Natural killer cell treated with Interleukin-12 subunit alpha and Interleukin-12 subunit beta and Interleukin-15 and Interleukin-18, amount 100 ng/mL, for 72 hours (primary cell): ENCODE measurements around the gene ACTN1. TPM values are rescaled to one million over a fixed set of nuclear protein-coding genes. Genes with fewer than 3 reads are reported as not detected.

Experiments
- ATAC-seq, 2 donors: fragments of 150-1000 bp; cut with Tn5 transposase in 1 of 2; sonication (Bioruptor Pico), chemical (Tn5 transposase) in 1 of 2; 2 replicates each; pipeline ENCODE4 v1.10.0; 2021
- DNase-seq: peaks from one replicate; pipeline ENCODE4 v3.0.0; 2022; ENCODE audit warnings: low spot score
- H3K27ac Mint-ChIP-seq, 2 donors: 1 replicate in 1 of 2; 2 replicates in 1 of 2; pipeline ENCODE4 v1.8.0; 2022; ENCODE audit warnings: mixed read lengths in 2 of 2, mild to moderate bottlenecking in 1 of 2, moderate library complexity in 1 of 2
- H3K27me3 Mint-ChIP-seq, 2 donors: 1 replicate in 1 of 2; 2 replicates in 1 of 2; pipeline ENCODE4 v1.8.0; 2022; ENCODE audit warnings: mixed read lengths in 2 of 2
- H3K36me3 Mint-ChIP-seq: one replicate; pipeline ENCODE4 v1.8.0; 2022; ENCODE audit warnings: mixed read lengths
- H3K4me1 Mint-ChIP-seq, 2 donors: 1 replicate in 1 of 2; 2 replicates in 1 of 2; pipeline ENCODE4 v1.8.0; 2022; ENCODE audit warnings: low read depth in 2 of 2, mixed read lengths in 2 of 2, mild to moderate bottlenecking in 1 of 2
- H3K4me3 Mint-ChIP-seq: one replicate; pipeline ENCODE4 v1.8.0; 2022; ENCODE audit warnings: mixed read lengths
- H3K9me3 Mint-ChIP-seq: 2 replicates; pipeline ENCODE4 v1.8.0; 2022; ENCODE audit warnings: mixed read lengths
- total RNA-seq, 2 donors: library from RNA; stranded (reverse); gene quantifications; one replicate each; pipeline ENCODE4 v1.2.3, GENCODE V29; 2022

ACTN1 gene
- total RNA-seq, 2 donors from 2014 or later = 40.1 to 124 TPM

DNA sequence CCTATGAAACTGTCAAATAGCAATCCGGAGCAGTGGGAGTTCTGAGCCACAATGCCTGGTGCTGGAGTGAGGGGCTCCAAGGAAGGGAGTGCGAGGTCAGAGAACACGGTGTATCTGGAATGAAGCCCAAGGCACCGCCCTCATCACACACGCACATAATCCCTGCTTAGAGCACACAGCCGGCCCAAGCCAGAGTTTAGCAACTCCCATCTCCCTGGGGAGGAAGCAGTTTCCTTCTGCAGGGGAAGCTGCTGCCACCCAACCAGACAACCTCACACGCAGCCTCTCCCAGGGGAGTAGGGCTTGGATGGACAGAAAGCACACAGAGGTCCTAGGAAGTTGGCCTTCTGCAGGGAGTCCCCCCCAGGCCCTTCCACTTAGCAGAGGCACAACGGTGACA, 31.3 kb downstream of the ACTN1 start:
- no peaks in the 10 kb centered on the region for H3K27me3 Mint-ChIP-seq
- no peak for ATAC-seq
- H3K4me1 Mint-ChIP-seq = peaks cover 3 to 13% of the 10 kb centered on the region in 2 donors
- no peaks in the 10 kb centered on the region for H3K36me3 Mint-ChIP-seq
- H3K4me3 Mint-ChIP-seq = no peak overlapping the region
- no peaks in the 10 kb centered on the region for H3K9me3 Mint-ChIP-seq
- DNase-seq = no peak
- H3K27ac Mint-ChIP-seq = no peak overlapping the region

DNA sequence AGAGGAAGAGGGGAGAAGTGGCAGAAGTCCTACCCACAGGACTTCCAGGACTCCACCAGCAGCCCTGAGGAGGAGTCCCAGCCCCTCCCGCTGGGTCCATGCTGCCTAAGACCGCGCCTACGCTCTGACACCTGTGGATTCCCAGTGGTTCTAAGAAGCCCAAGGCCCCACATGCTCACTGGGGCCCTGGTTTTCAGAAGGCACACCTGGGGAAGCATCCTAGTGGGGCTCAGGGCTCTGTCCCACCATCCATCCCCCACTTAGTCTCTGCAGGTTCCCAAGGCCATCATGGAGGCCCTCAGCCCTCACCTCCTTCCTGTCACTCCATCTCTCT, 32.6 kb downstream of the ACTN1 start:
- no peaks in the 10 kb centered on the region for H3K36me3 Mint-ChIP-seq
- no peak overlapping the region for H3K4me3 Mint-ChIP-seq
- no peak overlapping the region for H3K27ac Mint-ChIP-seq
- no peaks in the 10 kb centered on the region for H3K27me3 Mint-ChIP-seq
- ATAC-seq = no peak
- H3K4me1 Mint-ChIP-seq = peaks cover 3 to 13% of the 10 kb centered on the region in 2 donors
- no peak for DNase-seq
- H3K9me3 Mint-ChIP-seq = no peaks in the 10 kb centered on the region

DNA sequence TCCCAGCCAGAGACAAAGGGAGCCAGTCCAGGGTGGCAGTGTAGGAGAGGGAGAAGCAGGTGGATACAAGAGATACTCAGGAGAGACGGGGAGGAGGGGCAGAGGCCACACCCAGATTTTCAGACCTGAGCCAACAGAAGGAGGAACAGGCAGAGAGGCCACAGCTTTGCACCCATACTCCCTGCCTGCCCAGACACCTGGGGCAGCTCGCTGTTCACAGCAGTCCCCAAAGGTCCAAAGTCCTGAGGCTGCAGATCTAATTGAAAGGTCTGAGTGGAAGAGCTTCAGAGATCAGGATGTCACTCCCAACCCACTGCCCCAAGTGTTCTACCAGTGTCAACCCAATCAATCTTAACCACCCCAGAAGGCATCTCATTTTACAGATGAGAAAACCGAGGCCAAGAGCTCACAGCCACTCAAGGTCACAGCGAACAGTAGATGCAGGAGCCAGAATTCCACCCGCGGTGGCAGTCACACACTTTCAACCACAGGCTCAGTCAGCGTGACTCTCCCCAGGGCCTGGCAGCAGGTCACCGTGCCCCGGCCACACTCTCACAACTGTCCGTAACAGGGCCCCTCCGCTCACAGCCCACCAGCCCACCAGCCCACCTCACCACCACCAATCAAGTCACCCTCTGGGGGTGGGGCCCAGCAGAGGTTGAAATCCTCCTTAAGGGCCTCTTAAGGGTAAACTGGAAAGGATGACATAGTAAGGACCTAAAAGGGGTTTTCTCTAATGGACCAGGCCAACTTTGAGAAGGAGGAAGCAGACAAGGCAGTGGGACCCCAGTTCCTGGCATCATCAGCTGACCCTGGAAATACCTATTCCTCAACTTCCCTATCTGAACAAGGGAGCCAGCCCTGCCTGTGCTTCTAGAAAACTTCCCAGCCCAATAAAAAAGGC, 33.3 kb downstream of the ACTN1 start:
- Mint-ChIP-seq H3K9me3 (no peaks in the 10 kb centered on the region), H3K4me1 (peaks cover 3 to 13% of the 10 kb centered on the region in 2 donors), H3K4me3 (no peak overlapping the region), H3K36me3 (no peaks in the 10 kb centered on the region), H3K27ac (peak overlapping the region in 1 of 2 donors; percentile 1), H3K27me3 (no peaks in the 10 kb centered on the region)
- no peak for DNase-seq
- peak in 1 of 2 donors; percentile 10 for ATAC-seq

DNA sequence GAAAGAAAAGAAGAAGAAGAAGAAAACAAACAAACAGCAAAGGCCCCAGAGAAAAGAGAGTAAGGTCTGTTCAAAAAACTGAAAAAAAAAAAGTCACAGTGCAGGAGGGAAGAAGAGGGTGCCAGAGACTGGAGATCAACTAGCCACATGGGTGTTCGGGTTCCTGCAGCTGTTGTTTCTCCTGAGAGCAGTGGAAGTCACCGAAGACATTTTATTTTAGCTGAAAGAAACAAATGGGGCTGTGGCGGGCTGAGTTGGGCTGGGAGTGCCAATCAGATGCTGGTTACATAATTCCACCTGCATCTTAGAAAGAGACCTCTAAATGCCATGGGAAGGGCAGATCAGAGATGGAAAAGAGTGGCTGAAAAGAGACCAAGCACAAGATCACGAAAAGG, 33.9 kb downstream of the ACTN1 start:
- Mint-ChIP-seq H3K36me3 (no peaks in the 10 kb centered on the region), H3K27ac (peak overlapping the region in 1 of 2 donors; percentile 1), H3K9me3 (no peaks in the 10 kb centered on the region), H3K27me3 (no peaks in the 10 kb centered on the region), H3K4me1 (peaks cover 3 to 13% of the 10 kb centered on the region in 2 donors), H3K4me3 (no peak overlapping the region)
- ATAC-seq (no peak), DNase-seq (no peak)

DNA sequence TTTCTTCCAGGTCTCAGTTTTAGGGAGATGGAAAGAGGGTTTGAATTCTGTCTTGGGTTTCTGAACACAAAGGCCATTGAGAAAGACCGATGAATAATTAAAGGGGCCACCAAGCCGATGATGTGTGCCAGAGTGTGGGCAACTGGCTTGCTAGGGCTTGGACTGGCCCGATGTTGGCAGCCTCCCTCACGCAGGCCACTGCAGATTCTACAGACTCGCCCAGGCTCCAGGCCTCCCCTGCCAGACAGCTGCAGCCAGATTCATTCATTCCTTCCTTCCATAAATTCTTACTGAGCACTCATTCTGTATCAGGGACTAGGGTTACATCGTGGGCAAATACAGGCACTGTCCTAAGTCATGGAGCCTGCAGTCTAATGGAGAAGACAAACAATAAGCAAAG, 34.9 kb downstream of the ACTN1 start:
- Mint-ChIP-seq H3K27me3 (no peaks in the 10 kb centered on the region), H3K4me1 (peaks cover 3 to 7% of the 10 kb centered on the region in 2 donors), H3K27ac (no peak overlapping the region), H3K4me3 (no peak overlapping the region), H3K36me3 (no peaks in the 10 kb centered on the region), H3K9me3 (no peaks in the 10 kb centered on the region)
- ATAC-seq (no peak), DNase-seq (no peak)

DNA sequence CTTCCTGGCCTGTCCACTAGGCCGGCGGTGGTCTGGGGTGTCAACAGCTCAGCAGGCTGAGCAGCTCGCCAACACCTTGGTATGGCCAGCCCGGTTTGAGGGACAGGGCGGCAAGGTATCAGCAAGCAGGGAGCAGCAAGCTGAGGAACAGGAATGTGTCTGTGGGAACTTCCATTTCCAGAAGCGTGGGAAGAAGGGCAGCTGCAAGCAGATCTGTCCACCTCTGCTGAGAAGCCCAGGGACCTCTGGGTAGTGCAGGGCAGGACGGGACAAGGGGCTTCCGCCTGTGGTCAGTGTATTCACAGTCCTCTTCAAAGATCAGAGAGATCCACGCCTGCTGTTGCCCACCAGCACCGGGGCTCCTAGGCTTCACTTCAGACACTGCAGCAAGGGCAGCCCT, 36.0 kb downstream of the ACTN1 start:
- DNase-seq = no peak
- Mint-ChIP-seq H3K4me1 (peaks cover 3 to 7% of the 10 kb centered on the region in 2 donors), H3K27ac (no peak overlapping the region), H3K27me3 (no peaks in the 10 kb centered on the region), H3K36me3 (no peaks in the 10 kb centered on the region), H3K4me3 (no peak overlapping the region), H3K9me3 (no peaks in the 10 kb centered on the region)
- ATAC-seq = no peak

DNA sequence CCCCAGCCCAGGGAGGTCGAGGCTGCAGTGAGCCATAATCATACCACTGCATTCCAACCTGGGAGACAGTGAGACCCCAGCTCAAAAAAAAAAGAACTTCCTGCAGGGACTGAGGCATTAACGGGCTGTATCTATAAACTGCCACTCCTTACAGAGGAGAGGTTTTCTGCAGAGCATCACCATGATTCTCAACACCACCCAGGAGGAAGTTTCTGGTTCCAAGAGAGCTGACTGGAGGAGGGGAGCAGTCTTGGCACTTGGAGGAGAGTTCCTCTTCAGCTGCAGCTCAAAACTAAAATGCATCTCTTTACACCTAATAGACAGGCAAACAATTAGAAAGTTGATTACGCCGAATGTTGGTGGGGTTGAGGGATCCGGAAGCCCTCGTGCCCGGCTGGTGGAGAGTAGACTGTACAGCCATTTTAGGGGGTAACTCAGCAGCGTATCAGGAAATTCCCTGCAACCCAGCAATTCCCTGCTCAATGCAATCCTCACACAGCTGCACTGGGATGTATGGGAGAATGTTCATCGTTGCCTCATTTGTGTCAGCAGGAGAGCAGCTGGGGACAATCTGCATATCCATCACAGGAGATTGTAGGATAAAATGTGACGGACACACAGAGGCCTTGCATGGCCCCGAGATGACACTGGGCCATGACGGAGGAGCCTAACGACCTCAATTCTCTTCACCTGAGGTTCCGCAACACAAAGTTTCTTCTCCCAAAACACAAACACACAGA, 36.6 kb downstream of the ACTN1 start:
- H3K4me1 Mint-ChIP-seq = peaks cover 3 to 7% of the 10 kb centered on the region in 2 donors
- H3K27me3 Mint-ChIP-seq = no peaks in the 10 kb centered on the region
- no peak overlapping the region for H3K27ac Mint-ChIP-seq
- no peak overlapping the region for H3K4me3 Mint-ChIP-seq
- no peaks in the 10 kb centered on the region for H3K9me3 Mint-ChIP-seq
- no peak for ATAC-seq
- DNase-seq = no peak
- H3K36me3 Mint-ChIP-seq = no peaks in the 10 kb centered on the region

DNA sequence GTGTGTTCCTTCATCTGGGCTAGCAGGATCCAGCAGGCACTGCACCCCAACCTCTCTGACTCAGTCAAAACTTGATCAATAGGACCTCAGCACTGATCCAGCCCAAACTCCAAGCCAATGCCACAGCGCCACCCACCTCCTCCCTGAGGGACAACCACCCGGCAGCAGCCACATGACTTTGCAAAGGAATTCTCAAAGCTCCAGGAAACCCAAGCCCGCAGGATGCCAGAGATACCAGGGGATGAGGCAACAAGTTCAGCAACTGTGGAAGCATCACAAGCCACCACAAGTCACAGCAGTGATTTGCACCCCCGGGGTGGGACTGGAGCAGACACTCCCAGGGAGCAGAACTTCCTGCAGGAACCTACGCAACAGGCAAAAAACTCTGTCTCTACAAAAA, 37.3 kb downstream of the ACTN1 start:
- no peak overlapping the region for H3K27ac Mint-ChIP-seq
- ATAC-seq = no peak
- no peaks in the 10 kb centered on the region for H3K36me3 Mint-ChIP-seq

DNA sequence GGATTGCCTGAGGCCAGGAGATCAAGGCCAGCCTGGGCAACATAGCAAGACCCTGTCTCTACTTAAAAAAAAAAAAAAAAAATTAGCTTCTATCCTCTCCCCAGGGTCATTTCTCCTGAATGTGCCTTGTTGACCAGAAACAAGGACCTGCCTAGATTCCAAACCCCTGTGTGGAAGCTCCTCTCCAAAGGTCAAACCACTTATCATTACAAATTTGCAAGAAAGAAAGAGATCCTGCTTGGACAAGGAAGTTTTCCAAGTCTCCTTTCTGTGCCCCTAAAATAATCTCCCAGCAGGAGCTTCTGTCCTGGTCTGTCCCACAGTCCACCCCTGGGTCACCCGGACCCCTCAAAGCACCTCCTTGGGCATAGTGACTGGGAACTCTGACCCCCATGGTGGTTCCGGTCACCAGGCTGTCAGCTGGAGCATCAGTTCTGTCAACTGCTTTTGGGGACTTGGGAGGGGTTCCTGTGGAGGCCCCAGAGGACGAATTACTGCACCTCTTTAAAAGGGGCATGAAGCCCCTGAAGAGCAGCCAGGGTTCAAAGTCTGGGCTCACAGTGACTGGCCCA, 38.4 kb downstream of the ACTN1 start:
- Mint-ChIP-seq H3K36me3 (no peaks in the 10 kb centered on the region), H3K4me1 (peaks cover 3 to 6% of the 10 kb centered on the region in 2 donors)
- no peak for ATAC-seq

More for the DNA sequence above, 37.3 kb downstream of the ACTN1 start:
- peaks cover 3 to 7% of the 10 kb centered on the region in 2 donors for H3K4me1 Mint-ChIP-seq
- no peaks in the 10 kb centered on the region for H3K27me3 Mint-ChIP-seq
- H3K9me3 Mint-ChIP-seq = no peaks in the 10 kb centered on the region
- no peak for DNase-seq
- H3K4me3 Mint-ChIP-seq = no peak overlapping the region

DNA sequence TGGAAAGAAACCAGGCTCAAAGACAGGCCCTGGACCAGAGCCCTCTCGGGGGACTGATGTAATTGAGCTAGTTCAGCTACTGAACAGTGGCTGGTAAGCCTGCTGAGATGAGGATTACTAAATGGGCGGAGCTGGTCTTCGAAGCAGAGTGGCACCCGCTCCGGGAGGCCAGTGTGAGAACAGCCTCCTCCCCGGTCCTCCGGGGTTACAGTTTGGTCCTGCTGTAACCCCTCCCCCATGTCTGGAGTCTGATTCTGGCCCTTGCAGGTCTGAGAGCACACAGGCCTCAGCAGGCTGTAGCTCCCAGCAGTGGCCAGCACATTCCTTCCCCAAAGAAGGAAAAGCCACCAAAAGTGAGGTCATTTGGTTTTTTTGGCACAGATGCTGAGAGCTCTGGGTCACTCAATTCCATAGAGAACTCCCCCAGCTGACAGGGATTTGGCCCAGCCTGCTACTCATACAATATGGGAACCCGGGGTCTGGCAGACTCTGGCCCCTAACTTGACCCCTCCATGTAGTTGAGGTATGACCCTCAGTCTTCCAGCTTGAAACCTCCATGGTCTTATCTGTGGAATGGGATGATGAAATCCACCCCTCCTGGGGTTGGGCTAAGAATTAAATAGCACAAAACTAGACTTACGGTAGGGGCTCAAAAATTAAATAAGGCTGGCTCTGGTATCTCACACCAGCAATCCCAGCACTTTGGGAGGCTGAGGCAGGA, 39.0 kb downstream of the ACTN1 start:
- ATAC-seq (no peak), DNase-seq (no peak)
- no peaks in the 10 kb centered on the region for H3K27me3 Mint-ChIP-seq
- no peak overlapping the region for H3K27ac Mint-ChIP-seq
- H3K9me3 Mint-ChIP-seq = no peaks in the 10 kb centered on the region
- no peaks in the 10 kb centered on the region for H3K36me3 Mint-ChIP-seq
- no peaks in the 10 kb centered on the region for H3K4me1 Mint-ChIP-seq
- no peak overlapping the region for H3K4me3 Mint-ChIP-seq

More for the DNA sequence above, 38.4 kb downstream of the ACTN1 start:
- H3K4me3 Mint-ChIP-seq = no peak overlapping the region
- H3K9me3 Mint-ChIP-seq = no peaks in the 10 kb centered on the region
- no peak for DNase-seq
- H3K27ac Mint-ChIP-seq = no peak overlapping the region
- H3K27me3 Mint-ChIP-seq = no peaks in the 10 kb centered on the region

DNA sequence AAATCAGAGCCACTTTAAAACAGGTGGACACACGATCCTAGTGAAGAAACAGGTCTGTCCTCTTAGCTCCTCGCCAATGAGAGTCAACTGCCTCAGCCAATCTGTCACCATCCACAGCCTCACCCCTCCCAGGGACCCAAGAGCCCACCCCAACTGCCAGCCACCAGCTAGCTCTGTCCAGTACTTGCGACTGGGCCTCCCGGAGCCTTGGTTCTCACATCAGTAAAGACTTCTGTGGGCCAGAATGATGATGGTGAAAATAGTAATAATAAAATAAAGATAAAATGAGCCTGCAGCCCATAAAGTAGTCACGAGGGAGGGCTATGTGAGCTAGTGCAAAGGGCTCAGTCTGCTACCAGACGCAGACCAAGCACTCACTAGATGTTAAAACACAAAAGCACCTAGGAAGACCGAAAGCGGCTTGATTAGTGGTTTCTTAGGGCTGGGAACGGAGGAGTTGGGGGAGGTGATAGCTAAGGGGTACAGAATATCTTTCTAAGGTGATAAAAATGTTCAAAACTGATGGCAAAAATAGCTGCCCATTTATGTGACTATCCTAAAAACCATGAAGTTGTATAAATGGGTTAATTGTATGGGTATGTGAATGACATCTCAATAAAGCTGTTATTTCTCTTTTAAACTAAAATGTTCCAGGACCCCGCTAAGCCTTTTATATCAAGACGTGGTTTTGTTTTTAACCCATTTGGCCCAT, 39.8 kb downstream of the ACTN1 start:
- no peaks in the 10 kb centered on the region for H3K27me3 Mint-ChIP-seq
- H3K27ac Mint-ChIP-seq = no peak overlapping the region
- H3K4me3 Mint-ChIP-seq = no peak overlapping the region

DNA sequence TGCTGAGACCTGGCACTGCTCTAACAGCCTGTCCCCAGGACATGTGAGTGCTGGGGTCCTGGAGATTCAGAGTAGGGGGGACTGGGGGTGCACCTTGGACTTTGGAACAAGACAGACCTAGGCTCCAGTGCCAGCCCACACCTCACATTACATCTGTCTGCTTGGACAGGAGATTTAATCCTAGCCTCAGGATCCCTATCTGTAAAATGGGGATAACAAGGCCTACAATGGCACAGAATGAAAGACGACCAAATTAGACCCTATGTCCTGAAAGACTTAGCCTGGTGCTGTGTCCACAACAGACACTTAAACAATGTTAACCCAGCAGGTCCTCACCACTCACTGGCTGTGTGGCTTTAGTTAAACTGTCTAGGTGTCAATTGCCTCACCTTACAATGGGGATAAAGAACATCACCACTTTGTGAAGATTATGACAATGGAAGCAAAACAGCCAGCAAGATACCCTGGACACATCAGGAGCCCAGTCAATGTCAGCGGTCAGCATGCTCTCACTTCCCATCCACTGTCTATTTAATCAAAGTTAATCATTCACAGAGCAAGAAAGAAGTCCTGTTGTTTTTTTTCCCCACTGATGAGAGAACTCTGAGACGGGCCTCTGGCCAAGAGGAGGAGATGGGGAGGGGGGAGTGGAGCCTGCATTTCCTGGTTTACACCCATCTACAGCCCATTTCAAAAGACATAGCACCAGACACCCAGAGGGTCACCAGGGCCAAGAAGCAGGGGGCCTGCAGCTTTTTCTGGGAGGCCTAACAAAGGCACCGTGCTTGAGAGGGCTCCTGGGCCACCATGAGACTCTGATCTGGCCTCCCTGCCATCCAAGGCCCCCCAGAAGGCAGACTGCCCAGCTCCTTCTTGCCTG, 40.6 kb downstream of the ACTN1 start:
- Mint-ChIP-seq H3K36me3 (no peaks in the 10 kb centered on the region), H3K4me1 (no peaks in the 10 kb centered on the region), H3K27ac (peak overlapping the region in 1 of 2 donors; percentile 43), H3K9me3 (no peaks in the 10 kb centered on the region), H3K27me3 (no peaks in the 10 kb centered on the region), H3K4me3 (no peak overlapping the region)
- ATAC-seq = no peak
- no peak for DNase-seq

More for the DNA sequence above, 39.8 kb downstream of the ACTN1 start:
- ATAC-seq = no peak
- H3K4me1 Mint-ChIP-seq = no peaks in the 10 kb centered on the region
- no peaks in the 10 kb centered on the region for H3K9me3 Mint-ChIP-seq
- no peak for DNase-seq
- no peaks in the 10 kb centered on the region for H3K36me3 Mint-ChIP-seq
